AG04450 (cell line): ENCODE results near the gene ZNF410. TPM values are rescaled to one million over a fixed set of nuclear protein-coding genes. Genes with fewer than 3 reads are reported as not detected.
A peak's percentile ranks its signal among the peaks of the same experiment; 100 is the strongest.
"Not testable (repeated sequence)": the region's sequence is repeated elsewhere in the genome, so short reads cannot be mapped to it uniquely, and the experiment has no call there.

Experiments
- CTCF ChIA-PET: fragments of 300-600, 350-600 bp; formaldehyde crosslinking; extraction: SDS; loops from one replicate; lab custom pipeline; 2022; ENCODE audit warnings: antibody characterized with exemption, inconsistent platforms; lab: Charles Lee
- POLR2A ChIA-PET: fragments of 350-600 bp; formaldehyde crosslinking; extraction: SDS; loops from one replicate; lab custom pipeline; 2021; ENCODE audit warnings: antibody characterized with exemption, inconsistent platforms; lab: Yijun Ruan, JAX
- DNase-seq: peaks from one replicate; pipeline ENCODE4 v3.0.0-alpha.2; 2011; ENCODE audit warnings: low read depth, low spot score
- H3K27ac ChIP-seq: one replicate; pipeline ENCODE4 v1.5.1; 2012; ENCODE audit warnings: low read depth, low read length, control low read depth
- H3K27me3 ChIP-seq: one replicate; pipeline ENCODE4 v1.6.0; 2012; ENCODE audit warnings: low read length; ENCODE audit not compliant: control insufficient read depth, insufficient read depth
- H3K4me3 ChIP-seq: 2 replicates; pipeline ENCODE4 v1.5.1; 2011; ENCODE audit warnings: mild to moderate bottlenecking, low read depth, low read length, control low read depth
- H3K9me3 ChIP-seq: 2 replicates; pipeline ENCODE4 v1.5.1; 2012; ENCODE audit warnings: low read length; ENCODE audit not compliant: control insufficient read depth, insufficient read depth
- CTCF ChIP-seq: IDR thresholded peaks from 2 replicates; pipeline ENCODE4 v1.5.1; 2011; ENCODE audit warnings: low read depth, low read length, control low read depth, inconsistent platforms
- polyA plus RNA-seq: library from polyadenylated mRNA; depleted of rRNA; stranded (reverse); fragments of >200 nt; gene quantifications from 2 replicates; pipeline ENCODE4 v1.2.3, GENCODE V29; 2011

ZNF410 gene
- polyA plus RNA-seq, 1 experiment, result 54.5 TPM

- Histone ChIP-seq H3K4me3 (no peak overlapping the region), H3K27ac (peak overlapping the region; percentile 21), H3K9me3 (no peaks in the 10 kb centered on the region), H3K27me3 (no peaks in the 10 kb centered on the region)
- CTCF ChIA-PET, result no interaction called here
- no peak for DNase-seq
- POLR2A ChIA-PET, result no interaction called here
- TF ChIP-seq CTCF, result no peak
Observed at GRCh38 chr14:73903028-73903427, 16.4 kb downstream of the ZNF410 start.

DNA sequence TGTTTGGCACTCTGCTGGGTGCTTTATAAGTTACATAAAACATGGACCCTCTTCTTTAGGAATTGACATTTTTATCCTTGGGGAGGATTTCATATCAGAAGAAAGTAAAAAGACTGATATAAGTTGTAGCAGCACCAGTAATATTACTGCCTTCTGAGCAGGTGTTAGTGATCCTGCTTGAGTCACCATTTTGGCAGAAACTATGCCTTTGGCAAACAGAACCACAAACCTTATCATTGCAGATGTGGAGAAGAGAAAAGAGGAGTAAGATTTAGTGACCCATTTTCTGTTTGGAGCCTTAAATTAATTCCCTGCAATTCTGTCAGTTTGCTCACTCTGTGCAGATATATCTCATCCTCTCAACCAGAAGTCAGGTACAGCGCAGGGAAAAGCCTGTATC is 23.0 kb downstream of the ZNF410 start:
- ChIA-PET CTCF (no interaction called here), POLR2A (no interaction called here)
- no peak overlapping the region for H3K27ac ChIP-seq
- H3K27me3 ChIP-seq, result no peaks in the 10 kb centered on the region
- no peak overlapping the region for H3K4me3 ChIP-seq
- no peak for DNase-seq
- peaks cover 5% of the 10 kb centered on the region; the same call in 1 of the 2 replicates for H3K9me3 ChIP-seq
- no peak for TF ChIP-seq CTCF

- DNase-seq, result no peak
- no peak for TF ChIP-seq CTCF
- Histone ChIP-seq H3K9me3 (peaks cover 5% of the 10 kb centered on the region; the same call in 1 of the 2 replicates), H3K27me3 (no peaks in the 10 kb centered on the region), H3K4me3 (no peak overlapping the region), H3K27ac (peak overlapping the region; percentile 31)
- POLR2A ChIA-PET, result interaction anchor here (0.7 kb wide), 1 partner anchor 42 kb away, joined by 3 read pairs; no protein-coding TSS in a partner anchor
- CTCF ChIA-PET, result interaction anchor here (0.8 kb wide), 1 partner anchor 135 kb away, joined by 3 read pairs; no protein-coding TSS in a partner anchor
Observed at GRCh38 chr14:73913256-73913655, 26.6 kb downstream of the ZNF410 start.

- no peak for DNase-seq
- Histone ChIP-seq H3K4me3 (no peak overlapping the region), H3K9me3 (peaks cover 5% of the 10 kb centered on the region; the same call in 1 of the 2 replicates), H3K27ac (no peak overlapping the region), H3K27me3 (no peaks in the 10 kb centered on the region)
- CTCF ChIA-PET, result no interaction called here
- TF ChIP-seq CTCF, result no peak
- POLR2A ChIA-PET, result no interaction called here
Observed at GRCh38 chr14:73916324-73916723, 29.7 kb downstream of the ZNF410 start.

DNA sequence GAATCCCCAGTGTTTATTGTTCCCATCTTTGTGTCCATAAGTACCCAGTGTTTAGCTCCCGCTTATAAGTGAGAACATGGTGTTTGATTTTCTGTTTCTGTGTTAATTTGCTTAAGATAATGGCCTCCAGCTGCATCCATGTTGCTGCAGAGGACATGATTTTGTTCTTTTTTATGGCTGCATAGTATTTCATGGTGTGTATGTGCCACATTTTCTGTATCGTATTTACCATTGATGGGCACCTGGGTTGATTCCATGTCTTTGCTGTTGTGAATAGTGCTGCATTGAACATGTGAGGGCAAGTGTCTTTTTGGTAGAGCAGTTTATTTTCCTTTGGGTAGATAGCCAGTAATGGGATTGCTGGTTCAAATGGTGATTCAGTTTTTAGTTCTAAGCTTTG is 32.8 kb downstream of the ZNF410 start:
- H3K27me3 ChIP-seq, H3K9me3 ChIP-seq, H3K4me3 ChIP-seq, DNase-seq, H3K27ac ChIP-seq, CTCF ChIA-PET, POLR2A ChIA-PET: not testable (repeated sequence)

DNA sequence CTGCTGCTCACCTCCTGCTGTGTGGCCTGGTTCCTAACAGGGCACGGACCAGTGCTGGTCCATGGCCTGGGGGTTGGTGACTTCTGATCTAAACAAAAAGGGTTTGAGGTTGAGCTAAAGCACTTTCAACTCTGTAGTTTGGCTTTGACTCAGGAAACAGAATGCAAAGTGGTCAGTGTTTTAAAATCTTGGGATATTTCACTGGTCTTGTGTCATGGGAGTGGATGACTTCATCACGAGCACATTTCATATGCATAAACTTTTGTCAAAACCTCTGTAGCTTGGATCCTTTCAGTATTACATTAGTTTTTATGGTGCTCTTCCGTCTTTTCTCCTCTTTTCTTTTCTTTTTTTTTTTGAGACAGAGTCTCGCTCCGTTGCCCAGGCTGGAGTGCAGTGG is 37.7 kb downstream of the ZNF410 start:
- Histone ChIP-seq H3K27me3 (no peaks in the 10 kb centered on the region), H3K27ac (peak overlapping the region; percentile 66), H3K9me3 (no peaks in the 10 kb centered on the region), H3K4me3 (no peak overlapping the region)
- ChIA-PET CTCF (interaction anchor here (1.2 to 1.6 kb wide), 2 partner anchors 12 to 195 kb away, joined by 3 to 4 read pairs; no protein-coding TSS in a partner anchor), POLR2A (no interaction called here)
- TF ChIP-seq CTCF, result no peak
- peak; percentile 24 for DNase-seq
